Measurements from ENCODE around the gene BFSP2.

The BFSP2 gene

GRCh38 chr3:133474251-133474801 lies 74.5 kb downstream of the BFSP2 start:
- Histone ChIP-seq H3K79me2 (ENCODE audit: control insufficient read depth, low read length) (peaks cover 73% of the 10 kb centered on the region), H3K27me3 (ENCODE audit: control insufficient read depth, low read length) (no peaks in the 10 kb centered on the region), H3K4me1 (ENCODE audit: control insufficient read depth, low read length) (peaks cover 99% of the 10 kb centered on the region), H3F3A (ENCODE audit: control insufficient read depth, insufficient read depth) (peaks cover 59% of the 10 kb centered on the region), H4K20me1 (ENCODE audit: control insufficient read depth, insufficient read depth, low read depth, low read length) (no peaks in the 10 kb centered on the region), H3K9me3 (ENCODE audit: control insufficient read depth, insufficient read depth, low read length) (no peaks in the 10 kb centered on the region), H3K4me3 (ENCODE audit: low read length) (peak overlapping the region; percentile 71), H3K27ac (ENCODE audit: low read depth, low read length) (peak overlapping the region; percentile 97), H3K9me2 (replicated peaks; ENCODE audit: control insufficient read depth, low read length) (no peaks in the 10 kb centered on the region), H3K4me2 (ENCODE audit: low read length) (peak overlapping the region; percentile 88), H3K36me3 (ENCODE audit: control insufficient read depth, low read length) (peaks cover 54% of the 10 kb centered on the region)
- TF ChIP-seq CTCF (IDR thresholded peaks at IDR 0.05; ENCODE audit: low read depth, low read length, poor library complexity, severe bottlenecking) (no peak), EZH2phosphoT487 (IDR thresholded peaks at IDR 0.05; ENCODE audit: borderline replicate concordance, low read length) (no peak)

GRCh38 chr3:133474817-133475216 lies 75.0 kb downstream of the BFSP2 start:
- peaks cover 99% of the 10 kb centered on the region for H3K4me1 ChIP-seq (ENCODE audit: control insufficient read depth, low read length)
- H3K4me2 ChIP-seq (ENCODE audit: low read length): peak overlapping the region; percentile 88
- no peaks in the 10 kb centered on the region for H3K9me2 ChIP-seq (replicated peaks; ENCODE audit: control insufficient read depth, low read length)
- no peaks in the 10 kb centered on the region for H3K9me3 ChIP-seq (ENCODE audit: control insufficient read depth, insufficient read depth, low read length)
- peak overlapping the region; percentile 97 for H3K27ac ChIP-seq (ENCODE audit: low read depth, low read length)
- H3K79me2 ChIP-seq (ENCODE audit: control insufficient read depth, low read length): peaks cover 71% of the 10 kb centered on the region
- H3K27me3 ChIP-seq (ENCODE audit: control insufficient read depth, low read length): no peaks in the 10 kb centered on the region
- peaks cover 64% of the 10 kb centered on the region for H3F3A ChIP-seq (ENCODE audit: control insufficient read depth, insufficient read depth)
- no peaks in the 10 kb centered on the region for H4K20me1 ChIP-seq (ENCODE audit: control insufficient read depth, insufficient read depth, low read depth, low read length)
- no peak for TF ChIP-seq EZH2phosphoT487 (IDR thresholded peaks at IDR 0.05; ENCODE audit: borderline replicate concordance, low read length)
- peaks cover 51% of the 10 kb centered on the region for H3K36me3 ChIP-seq (ENCODE audit: control insufficient read depth, low read length)
- peak overlapping the region; percentile 71 for H3K4me3 ChIP-seq (ENCODE audit: low read length)

- H3K4me2 ChIP-seq (ENCODE audit: low read length): peak overlapping the region; percentile 88
- no peaks in the 10 kb centered on the region for H3K9me3 ChIP-seq (ENCODE audit: control insufficient read depth, insufficient read depth, low read length)
- H3K36me3 ChIP-seq (ENCODE audit: control insufficient read depth, low read length): peaks cover 46% of the 10 kb centered on the region
- peaks cover 66% of the 10 kb centered on the region for H3K79me2 ChIP-seq (ENCODE audit: control insufficient read depth, low read length)
- peak overlapping the region; percentile 97 for H3K27ac ChIP-seq (ENCODE audit: low read depth, low read length)
- H3F3A ChIP-seq (ENCODE audit: control insufficient read depth, insufficient read depth): peaks cover 70% of the 10 kb centered on the region
- H3K9me2 ChIP-seq (replicated peaks; ENCODE audit: control insufficient read depth, low read length): no peaks in the 10 kb centered on the region
- peaks cover 99% of the 10 kb centered on the region for H3K4me1 ChIP-seq (ENCODE audit: control insufficient read depth, low read length)
- H3K27me3 ChIP-seq (ENCODE audit: control insufficient read depth, low read length): no peaks in the 10 kb centered on the region
- TF ChIP-seq EZH2phosphoT487 (IDR thresholded peaks at IDR 0.05; ENCODE audit: borderline replicate concordance, low read length) (no peak), CTCF (IDR thresholded peaks at IDR 0.05; ENCODE audit: low read depth, low read length, poor library complexity, severe bottlenecking) (no peak)
- H3K4me3 ChIP-seq (ENCODE audit: low read length): peak overlapping the region; percentile 71
- no peaks in the 10 kb centered on the region for H4K20me1 ChIP-seq (ENCODE audit: control insufficient read depth, insufficient read depth, low read depth, low read length)
These were observed 75.6 kb downstream of the BFSP2 start for GRCh38 chr3:133475245-133476010.

GRCh38 chr3:133476971-133477375 lies 77.1 kb downstream of the BFSP2 start:
- peaks cover 70% of the 10 kb centered on the region for H3F3A ChIP-seq (ENCODE audit: control insufficient read depth, insufficient read depth)
- no peaks in the 10 kb centered on the region for H3K9me2 ChIP-seq (replicated peaks; ENCODE audit: control insufficient read depth, low read length)
- peak overlapping the region; percentile 71 for H3K4me3 ChIP-seq (ENCODE audit: low read length)
- H3K4me2 ChIP-seq (ENCODE audit: low read length): peak overlapping the region; percentile 88
- H4K20me1 ChIP-seq (ENCODE audit: control insufficient read depth, insufficient read depth, low read depth, low read length): no peaks in the 10 kb centered on the region
- peaks cover 96% of the 10 kb centered on the region for H3K4me1 ChIP-seq (ENCODE audit: control insufficient read depth, low read length)
- H3K9me3 ChIP-seq (ENCODE audit: control insufficient read depth, insufficient read depth, low read length): no peaks in the 10 kb centered on the region
- H3K36me3 ChIP-seq (ENCODE audit: control insufficient read depth, low read length): peaks cover 35% of the 10 kb centered on the region
- H3K79me2 ChIP-seq (ENCODE audit: control insufficient read depth, low read length): peaks cover 55% of the 10 kb centered on the region
- peak overlapping the region; percentile 97 for H3K27ac ChIP-seq (ENCODE audit: low read depth, low read length)
- no peaks in the 10 kb centered on the region for H3K27me3 ChIP-seq (ENCODE audit: control insufficient read depth, low read length)
- TF ChIP-seq CTCF (IDR thresholded peaks at IDR 0.05; ENCODE audit: low read depth, low read length, poor library complexity, severe bottlenecking) (no peak), EZH2phosphoT487 (IDR thresholded peaks at IDR 0.05; ENCODE audit: borderline replicate concordance, low read length) (no peak)
